VCaP (cell line): ENCODE measurements around the gene DTHD1.

Source experiments
- H3K27ac ChIP-seq: fragments of 450-650 bp; 2 replicates; pipeline ENCODE4 v1.5.1; 2017
- TF ChIP-seq, protein P1 (sequence below): fragments of 450-650 bp; conservative IDR thresholded peaks from 2 replicates; pipeline ENCODE4 v1.5.1; 2017; ENCODE audit warnings: mild to moderate bottlenecking, moderate library complexity

DTHD1 gene

DNA sequence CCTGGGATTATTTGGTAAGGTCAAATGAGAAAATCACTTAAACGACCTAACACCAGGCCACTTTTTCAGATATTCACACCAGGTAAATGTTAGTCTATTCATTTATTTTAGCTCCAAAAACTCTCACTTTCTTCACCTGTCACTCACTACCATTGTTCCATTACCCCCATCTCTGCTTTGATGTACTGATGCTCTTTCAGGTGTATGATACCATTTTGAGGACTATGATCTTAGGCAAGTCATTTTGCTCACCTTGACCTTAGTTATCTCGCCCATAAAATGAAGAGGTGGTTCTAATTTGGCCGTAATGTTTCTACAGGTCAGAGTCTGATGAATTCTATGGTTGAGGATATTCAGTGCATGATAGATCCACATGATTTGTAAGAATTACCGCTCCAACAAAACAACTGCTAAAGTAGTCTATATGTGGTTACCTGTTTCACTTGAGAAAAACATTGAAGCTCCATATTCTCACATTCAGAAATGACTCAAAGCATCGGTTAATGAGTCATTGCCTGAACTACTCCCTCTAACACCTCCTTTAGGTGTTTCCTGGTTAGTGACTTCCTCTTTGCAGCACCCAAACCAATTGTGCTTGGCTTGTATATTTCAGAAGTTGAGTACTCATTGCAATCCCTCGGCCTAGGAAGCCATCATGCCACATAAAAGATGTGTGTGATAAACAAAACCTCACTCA is 4.5 kb downstream of the DTHD1 start:
- H3K27ac ChIP-seq, result no peak overlapping the region
- TF ChIP-seq, protein P1, sequence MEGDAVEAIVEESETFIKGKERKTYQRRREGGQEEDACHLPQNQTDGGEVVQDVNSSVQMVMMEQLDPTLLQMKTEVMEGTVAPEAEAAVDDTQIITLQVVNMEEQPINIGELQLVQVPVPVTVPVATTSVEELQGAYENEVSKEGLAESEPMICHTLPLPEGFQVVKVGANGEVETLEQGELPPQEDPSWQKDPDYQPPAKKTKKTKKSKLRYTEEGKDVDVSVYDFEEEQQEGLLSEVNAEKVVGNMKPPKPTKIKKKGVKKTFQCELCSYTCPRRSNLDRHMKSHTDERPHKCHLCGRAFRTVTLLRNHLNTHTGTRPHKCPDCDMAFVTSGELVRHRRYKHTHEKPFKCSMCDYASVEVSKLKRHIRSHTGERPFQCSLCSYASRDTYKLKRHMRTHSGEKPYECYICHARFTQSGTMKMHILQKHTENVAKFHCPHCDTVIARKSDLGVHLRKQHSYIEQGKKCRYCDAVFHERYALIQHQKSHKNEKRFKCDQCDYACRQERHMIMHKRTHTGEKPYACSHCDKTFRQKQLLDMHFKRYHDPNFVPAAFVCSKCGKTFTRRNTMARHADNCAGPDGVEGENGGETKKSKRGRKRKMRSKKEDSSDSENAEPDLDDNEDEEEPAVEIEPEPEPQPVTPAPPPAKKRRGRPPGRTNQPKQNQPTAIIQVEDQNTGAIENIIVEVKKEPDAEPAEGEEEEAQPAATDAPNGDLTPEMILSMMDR, result no peak

GRCh38 chr4:36286481-36286871 is 5.1 kb downstream of the DTHD1 start:
- H3K27ac ChIP-seq, result no peak overlapping the region
- TF ChIP-seq, protein P1, result no peak

- TF ChIP-seq, protein P1, result no peak
- H3K27ac ChIP-seq, result no peak overlapping the region
These were observed 7.5 kb downstream of the DTHD1 start for GRCh38 chr4:36288731-36289426.

DNA sequence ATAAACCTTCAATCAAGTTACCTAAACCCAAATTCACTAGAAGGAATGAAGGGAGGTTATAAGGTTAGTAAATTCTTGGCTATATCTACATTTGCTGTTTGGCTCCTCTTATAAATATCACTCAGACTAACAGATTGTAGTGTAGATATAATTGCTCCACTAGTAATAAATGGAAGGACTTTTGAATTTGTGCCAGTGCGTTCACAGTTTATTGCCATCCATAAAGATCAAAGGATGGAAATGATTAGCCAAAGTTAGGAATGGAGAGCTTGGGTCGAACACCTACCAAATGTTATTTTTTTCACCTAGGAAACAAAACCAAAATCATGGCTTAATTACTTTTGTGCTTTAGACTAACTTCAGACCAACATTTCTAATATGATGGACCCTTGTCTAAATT is 9.2 kb downstream of the DTHD1 start:
- H3K27ac ChIP-seq, result no peak overlapping the region

GRCh38 chr4:36292556-36293188 is 11.3 kb downstream of the DTHD1 start:
- TF ChIP-seq, protein P1, result no peak
- H3K27ac ChIP-seq, result no peak overlapping the region

More for the DNA sequence above, 9.2 kb downstream of the DTHD1 start:
- TF ChIP-seq, protein P1, result no peak

DNA sequence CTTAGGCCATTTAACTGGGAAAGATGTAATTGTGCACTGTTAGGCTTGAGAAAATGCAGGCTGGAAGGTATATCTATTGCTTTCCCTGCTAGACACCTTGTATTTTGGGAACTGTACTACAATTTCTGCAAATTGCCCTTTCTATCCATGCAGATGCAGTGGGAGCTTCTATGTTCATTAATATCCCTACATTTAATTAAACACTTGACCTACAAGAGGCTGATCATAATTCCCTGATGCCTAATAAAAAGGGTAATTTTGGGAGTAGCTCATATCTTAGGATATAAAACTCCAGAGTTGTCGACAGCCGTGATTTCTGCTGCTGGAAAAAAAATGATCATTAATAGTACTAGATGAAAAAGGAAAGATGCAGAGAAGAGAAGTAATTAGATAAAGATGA is 19.7 kb downstream of the DTHD1 start:
- H3K27ac ChIP-seq, result no peak overlapping the region
- TF ChIP-seq, protein P1, result no peak

GRCh38 chr4:36303426-36304137 is 22.2 kb downstream of the DTHD1 start:
- H3K27ac ChIP-seq, result no peak overlapping the region
- TF ChIP-seq, protein P1, result no peak
